K562 (cell line): Measurements from ENCODE around the gene DNPEP. TPM values are rescaled to one million over a fixed set of nuclear protein-coding genes. Genes with fewer than 3 reads are reported as not detected.

Source experiments
- ATAC-seq: fragments of 200-7000 bp; cut with Tn5 transposase; 3 replicates; pipeline ENCODE4 v1.9.1; 2020; ENCODE audit warnings: moderate library complexity
- BruUV-seq: library from RNA; stranded (reverse); fragments of 400-500 nt; replicated peaks from 2 replicates; lab custom pipeline; 2021; lab: Mats Ljungman, UMichigan
- CTCF ChIA-PET: fragments of 300-600 bp; formaldehyde crosslinking; extraction: SDS; loops from one replicate; lab custom pipeline; 2021; ENCODE audit warnings: low intra/inter-chr PET ratio; lab: Yijun Ruan, JAX
- POLR2A ChIA-PET: fragments of 300-600, 350-650 bp; sonication (Branson Sonifier 250); formaldehyde crosslinking; extraction: SDS; loops from one replicate; lab custom pipeline; 2021; ENCODE audit warnings: antibody characterized with exemption, inconsistent platforms; lab: Yijun Ruan, JAX
- DNase-seq, 4 experiments: peaks; one replicate each; pipeline versions ENCODE4 v3.0.0 to v3.0.0-alpha.2; 2011 to 2018; ENCODE audit warnings: low spot score in 3 of 4, mixed read lengths in 3 of 4; ENCODE audit errors: extremely low read depth in 1 of 4
- FAIRE-seq: peaks from 2 replicates; lab custom pipeline; 2011; peaks lifted over from hg19 to GRCh38; lab: Jason Lieb, UNC
- H2AFZ ChIP-seq: 2 replicates; pipeline ENCODE4 v1.6.0; 2011; ENCODE audit warnings: low read depth, low read length, control low read depth, inconsistent platforms
- H3K27ac ChIP-seq: fragments of 200-600 bp; 3 replicates; pipeline ENCODE4 v1.8.0; 2011; ENCODE audit warnings: low read depth, mild to moderate bottlenecking, control low read depth, inconsistent platforms, low read length, moderate library complexity, mixed read lengths; ENCODE audit errors: extremely low read depth
- H3K27me3 ChIP-seq, 2 experiments: fragments of 300-600 bp in 1 of 2; 2 replicates in 1 of 2; 3 replicates in 1 of 2; pipeline versions ENCODE4 v1.6.0 to v1.8.0; 2011; ENCODE audit warnings: inconsistent platforms in 2 of 2, low read length in 2 of 2, mild to moderate bottlenecking in 1 of 2, mixed read lengths in 1 of 2, moderate library complexity in 1 of 2; ENCODE audit not compliant: control insufficient read depth in 2 of 2, insufficient read depth in 2 of 2
- H3K36me3 ChIP-seq: fragments of 300-600 bp; 3 replicates; pipeline ENCODE4 v1.8.0; 2011; ENCODE audit warnings: mild to moderate bottlenecking, low read length, inconsistent platforms; ENCODE audit not compliant: control insufficient read depth, insufficient read depth
- H3K4me1 ChIP-seq, 2 experiments: fragments of 200-600 bp in 1 of 2; replicated peaks in 1 of 2; 2 replicates in 1 of 2; 3 replicates in 1 of 2; pipeline versions ENCODE4 v1.5.1 to v1.8.0; 2011; ENCODE audit warnings: inconsistent platforms in 2 of 2, low read length in 2 of 2, mild to moderate bottlenecking in 1 of 2, mixed read lengths in 1 of 2, moderate library complexity in 1 of 2; ENCODE audit not compliant: control insufficient read depth in 2 of 2, insufficient read depth in 2 of 2
- H3K4me2 ChIP-seq: 2 replicates; pipeline ENCODE4 v1.6.1; 2011; ENCODE audit warnings: low read length, control low read depth, inconsistent platforms, mixed read lengths; ENCODE audit not compliant: insufficient read depth
- H3K4me3 ChIP-seq: fragments of 200-600 bp; sonication (generic), shearing (Covaris generic); 2 replicates; pipeline ENCODE4 v1.5.1; 2016; ENCODE audit warnings: control low read depth, inconsistent platforms
- H3K79me2 ChIP-seq: fragments of 200-600 bp; 3 replicates; pipeline ENCODE4 v1.8.0; 2011; ENCODE audit warnings: low read length, inconsistent platforms; ENCODE audit not compliant: control insufficient read depth, insufficient read depth
- H3K9ac ChIP-seq, 2 experiments: 2 replicates each; pipeline versions ENCODE4 v1.6.0 to v1.6.1; 2011; ENCODE audit warnings: low read depth in 2 of 2, low read length in 2 of 2, control low read depth in 1 of 2, inconsistent platforms in 1 of 2, mild to moderate bottlenecking in 1 of 2, mixed read lengths in 1 of 2; ENCODE audit not compliant: insufficient read depth in 1 of 2
- H3K9me1 ChIP-seq: one replicate; pipeline ENCODE4 v1.6.0; 2011; ENCODE audit warnings: inconsistent platforms, mild to moderate bottlenecking, low read length, moderate library complexity; ENCODE audit not compliant: control insufficient read depth, insufficient read depth
- H3K9me3 ChIP-seq: replicated peaks from 2 replicates; pipeline ENCODE4 v1.5.1; 2011; ENCODE audit warnings: low read depth, low read length, inconsistent platforms; ENCODE audit not compliant: control insufficient read depth, insufficient read depth
- H4K20me1 ChIP-seq: replicated peaks from 2 replicates; pipeline ENCODE4 v1.6.1; 2011; ENCODE audit warnings: low read length, inconsistent platforms, mixed read lengths; ENCODE audit not compliant: control insufficient read depth, insufficient read depth
- CEBPG ChIP-seq, 3 experiments: fragments of 200-800 bp in 1 of 3; sonication (Bioruptor generic) in 1 of 3; sonication (generic) in 1 of 3; formaldehyde crosslinking in 1 of 3; IDR thresholded peaks in 2 of 3; conservative IDR thresholded peaks in 1 of 3; 2 replicates each; pipeline versions ENCODE4 v1.6.1 to v1.8.0; 2016 to 2022; ENCODE audit warnings: missing compliant biosample characterization in 2 of 3, missing genetic modification characterization in 2 of 3, mild to moderate bottlenecking in 1 of 3, missing genetic modification reagents in 1 of 3
- GABPB1 ChIP-seq: sonication (generic); formaldehyde crosslinking; IDR thresholded peaks from 2 replicates; pipeline ENCODE4 v1.8.0; 2022; ENCODE audit warnings: mild to moderate bottlenecking, missing genetic modification reagents
- MAFK ChIP-seq: IDR thresholded peaks from 2 replicates; pipeline ENCODE4 v1.6.1; 2011; ENCODE audit warnings: low read length, improper control_type of control experiment
- NCOA1 ChIP-seq: fragments of 450-650 bp; IDR thresholded peaks from 2 replicates; pipeline ENCODE4 v1.6.1; 2016; ENCODE audit warnings: low read depth
- NFATC3 ChIP-seq: fragments of 450-650 bp; IDR thresholded peaks from 2 replicates; pipeline ENCODE4 v1.6.1; 2017; ENCODE audit warnings: mild to moderate bottlenecking
- RCOR1 ChIP-seq, 2 experiments: IDR thresholded peaks; 2 replicates each; pipeline ENCODE4 v1.6.1; 2012; ENCODE audit warnings: low read depth in 2 of 2, low read length in 2 of 2, borderline replicate concordance in 1 of 2, improper control_type of control experiment in 1 of 2
- SMC3 ChIP-seq: conservative IDR thresholded peaks from 2 replicates; pipeline ENCODE4 v1.6.1; 2011; ENCODE audit warnings: low read depth, low read length, improper control_type of control experiment; ENCODE audit not compliant: insufficient read depth
- WGBS: fragments of 100-300 bp; shearing (Covaris generic); methylation state at CpG from one replicate; pipeline ENCODE4 v1.1.6; 2016; ENCODE audit warnings: low coverage, mixed read lengths; ENCODE audit not compliant: insufficient coverage; ENCODE audit errors: missing lambda C conversion rate; 5-methylcytosine and 5-hydroxymethylcytosine counted together
- in situ Hi-C: fragments of 300-500 bp; cut with MboI; formaldehyde crosslinking; loops from 4 replicates; pipeline ENCODE4 v1.15.0; 2018; ENCODE audit warnings: inconsistent platforms, mixed read lengths
- intact Hi-C: fragments of 100-400 bp; cut with micrococcal nuclease; formaldehyde crosslinking; loops from 2 replicates; pipeline ENCODE4 v1.14.2; 2022
- polyA plus RNA-seq, 8 experiments: library from polyadenylated mRNA; depleted of rRNA in 4 of 8; stranded (reverse) in 5 of 8; unstranded in 3 of 8; fragments of >200 nt; fragmentation: Nextera tagmentation in 2 of 8; fragmentation: Illumina TruSeq in 1 of 8; extraction: Ambion mirVana in 2 of 8; extraction: Trizol in 1 of 8; gene quantifications; 2 replicates each; pipeline versions ENCODE4 v1.2.1 to v1.2.3, GENCODE V29; 2011 to 2014; ENCODE audit warnings: inconsistent platforms in 1 of 8, missing spikeins in 1 of 8
- total RNA-seq, 7 experiments: library from RNA; depleted of rRNA in 6 of 7; stranded (reverse); fragments of >200 nt in 6 of 7; fragmentation: Illumina TruSeq in 2 of 7; extraction: Trizol in 2 of 7; gene quantifications; 2 replicates each; pipeline versions ENCODE4 v1.2.1 to v1.2.3, GENCODE V29; 2011 to 2021; ENCODE audit warnings: low replicate concordance in 1 of 7
- TF ChIP-seq, protein P1 (sequence below), 2 experiments: fragments of 150-350 bp in 1 of 2; IDR thresholded peaks; 2 replicates each; pipeline ENCODE4 v1.6.1; 2012 to 2016; ENCODE audit warnings: low read depth in 2 of 2, low read length in 2 of 2, mild to moderate bottlenecking in 1 of 2, moderate library complexity in 1 of 2
- TF ChIP-seq, protein P2 (sequence below): fragments of 450-650 bp; formaldehyde crosslinking; IDR thresholded peaks from 2 replicates; pipeline ENCODE4 v1.4.0; 2020; ENCODE audit warnings: mild to moderate bottlenecking

DNPEP gene
- total and polyA plus RNA-seq, 9 of the 15 experiments (the other 6 are each of a cell fraction or from before 2014, with no cell fraction given): 34.6 to 71.4 (median 45.5) TPM

DNA sequence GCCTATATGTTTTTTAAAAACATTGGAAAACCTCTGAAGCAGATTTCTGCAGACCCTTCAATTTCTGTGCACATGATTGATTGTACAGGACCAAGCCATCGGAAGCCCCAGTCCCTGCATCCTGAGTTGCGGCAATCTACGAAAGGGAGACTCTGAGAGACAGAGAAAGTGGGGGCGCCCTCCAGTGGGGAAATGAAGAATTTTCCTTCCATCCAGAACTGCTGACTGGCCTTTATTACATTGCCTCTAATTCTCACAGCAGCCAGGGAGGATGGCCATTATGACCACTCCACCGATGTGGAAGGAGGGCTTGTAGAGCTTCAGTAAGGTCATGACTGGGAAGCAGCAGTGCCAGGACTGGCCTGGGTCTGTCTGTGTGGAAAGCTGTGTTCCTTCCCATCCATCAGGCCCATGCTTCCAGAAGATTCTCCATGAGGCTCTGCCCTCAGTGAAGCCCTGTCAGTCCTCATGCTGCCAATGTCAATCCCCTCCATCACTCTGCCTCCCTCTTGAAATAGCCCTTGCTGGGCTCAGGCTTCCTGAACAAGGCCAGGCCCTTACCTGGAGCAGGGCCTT, 35.2 kb downstream of the DNPEP start:
- peaks cover 0 to 7% of the 10 kb centered on the region in 2 experiments; a peak in 2 of 5 replicates for H3K27me3 ChIP-seq
- no peak overlapping the region for H3K27ac ChIP-seq
- FAIRE-seq (peak; percentile 82), ATAC-seq (peak; percentile 96), DNase-seq (peak; percentile 59 to 76 (median 66))
- ChIA-PET POLR2A (no interaction called here), CTCF (no interaction called here)
- in situ Hi-C loops: no loop called here
- H2AFZ ChIP-seq: no peak overlapping the region
- no peaks in the 10 kb centered on the region for H3K9me3 ChIP-seq
- H3K79me2 ChIP-seq: no peaks in the 10 kb centered on the region
- H3K9ac ChIP-seq: no peak overlapping the region
- no peak overlapping the region for H3K4me2 ChIP-seq
- intact Hi-C loops: loop anchor here (1.0 to 5.0 kb wide), 2 partner anchors 55 to 192 kb away; partner anchors contain the start of gene NHEJ1
- H3K9me1 ChIP-seq: no peaks in the 10 kb centered on the region
- 9% methylated on average over 4 of the region's 5 CpGs for WGBS
- no peaks in the 10 kb centered on the region for H3K36me3 ChIP-seq
- BruUV-seq: no TSS peak
- peaks cover 2 to 4% of the 10 kb centered on the region in 2 experiments; a peak in 3 of 5 replicates for H3K4me1 ChIP-seq
- no peaks in the 10 kb centered on the region for H4K20me1 ChIP-seq
- H3K4me3 ChIP-seq: no peak overlapping the region
- TF ChIP-seq CEBPG (CRISPR knock-in tag; IDR thresholded peaks at IDR 0.05): no peak
- TF ChIP-seq CEBPG (tag; conservative IDR thresholded peaks at IDR 0.05 in 1 of 2, IDR thresholded peaks at IDR 0.05 in 1 of 2): 0 out of 4 replicates have a peak, but pooled peaks of 1 of the 2 experiments have one; percentile 7
- no peak for TF ChIP-seq NCOA1
- no peak for TF ChIP-seq NFATC3
- TF ChIP-seq, protein P1, sequence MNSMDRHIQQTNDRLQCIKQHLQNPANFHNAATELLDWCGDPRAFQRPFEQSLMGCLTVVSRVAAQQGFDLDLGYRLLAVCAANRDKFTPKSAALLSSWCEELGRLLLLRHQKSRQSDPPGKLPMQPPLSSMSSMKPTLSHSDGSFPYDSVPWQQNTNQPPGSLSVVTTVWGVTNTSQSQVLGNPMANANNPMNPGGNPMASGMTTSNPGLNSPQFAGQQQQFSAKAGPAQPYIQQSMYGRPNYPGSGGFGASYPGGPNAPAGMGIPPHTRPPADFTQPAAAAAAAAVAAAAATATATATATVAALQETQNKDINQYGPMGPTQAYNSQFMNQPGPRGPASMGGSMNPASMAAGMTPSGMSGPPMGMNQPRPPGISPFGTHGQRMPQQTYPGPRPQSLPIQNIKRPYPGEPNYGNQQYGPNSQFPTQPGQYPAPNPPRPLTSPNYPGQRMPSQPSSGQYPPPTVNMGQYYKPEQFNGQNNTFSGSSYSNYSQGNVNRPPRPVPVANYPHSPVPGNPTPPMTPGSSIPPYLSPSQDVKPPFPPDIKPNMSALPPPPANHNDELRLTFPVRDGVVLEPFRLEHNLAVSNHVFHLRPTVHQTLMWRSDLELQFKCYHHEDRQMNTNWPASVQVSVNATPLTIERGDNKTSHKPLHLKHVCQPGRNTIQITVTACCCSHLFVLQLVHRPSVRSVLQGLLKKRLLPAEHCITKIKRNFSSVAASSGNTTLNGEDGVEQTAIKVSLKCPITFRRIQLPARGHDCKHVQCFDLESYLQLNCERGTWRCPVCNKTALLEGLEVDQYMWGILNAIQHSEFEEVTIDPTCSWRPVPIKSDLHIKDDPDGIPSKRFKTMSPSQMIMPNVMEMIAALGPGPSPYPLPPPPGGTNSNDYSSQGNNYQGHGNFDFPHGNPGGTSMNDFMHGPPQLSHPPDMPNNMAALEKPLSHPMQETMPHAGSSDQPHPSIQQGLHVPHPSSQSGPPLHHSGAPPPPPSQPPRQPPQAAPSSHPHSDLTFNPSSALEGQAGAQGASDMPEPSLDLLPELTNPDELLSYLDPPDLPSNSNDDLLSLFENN (IDR thresholded peaks at IDR 0.05; ENCODE audit: low read depth in 2 of 2, low read length in 2 of 2): no peak
- TF ChIP-seq, protein P2, sequence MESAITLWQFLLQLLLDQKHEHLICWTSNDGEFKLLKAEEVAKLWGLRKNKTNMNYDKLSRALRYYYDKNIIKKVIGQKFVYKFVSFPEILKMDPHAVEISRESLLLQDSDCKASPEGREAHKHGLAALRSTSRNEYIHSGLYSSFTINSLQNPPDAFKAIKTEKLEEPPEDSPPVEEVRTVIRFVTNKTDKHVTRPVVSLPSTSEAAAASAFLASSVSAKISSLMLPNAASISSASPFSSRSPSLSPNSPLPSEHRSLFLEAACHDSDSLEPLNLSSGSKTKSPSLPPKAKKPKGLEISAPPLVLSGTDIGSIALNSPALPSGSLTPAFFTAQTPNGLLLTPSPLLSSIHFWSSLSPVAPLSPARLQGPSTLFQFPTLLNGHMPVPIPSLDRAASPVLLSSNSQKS (CRISPR knock-in tag): no peak
- TF ChIP-seq GABPB1 (CRISPR knock-in tag): no peak
- 0 out of 4 replicates have a peak, but pooled peaks of 1 of the 2 experiments have one; percentile 29 for TF ChIP-seq RCOR1 (IDR thresholded peaks at IDR 0.05; ENCODE audit: borderline replicate concordance in 1 of 2, low read depth in 2 of 2, low read length in 2 of 2)
- TF ChIP-seq SMC3: peak; percentile 64
- peak; percentile 95 for TF ChIP-seq MAFK
